ENCODE results near the gene TRIM15.

The TRIM15 gene

GRCh38 chr6:30204116-30204515 lies 40.8 kb downstream of the TRIM15 start:
- ChIA-PET CTCF (interaction anchor here (0.6 to 1.6 kb wide), 7 partner anchors 8 to 1253 kb away, joined by 3 to 12 read pairs (median 3); no protein-coding TSS in a partner anchor), POLR2A (interaction anchor here (1.1 to 1.3 kb wide), 2 partner anchors 9 kb away, joined by 3 to 6 read pairs; partner anchors contain the start of gene TRIM26)
- TF ChIP-seq ATF2 (tag by site-specific recombination; IDR thresholded peaks at IDR 0.05; ENCODE audit: low read depth) = peak; percentile 38; the same call in 1 of the 2 replicates
- TF ChIP-seq, protein P1, sequence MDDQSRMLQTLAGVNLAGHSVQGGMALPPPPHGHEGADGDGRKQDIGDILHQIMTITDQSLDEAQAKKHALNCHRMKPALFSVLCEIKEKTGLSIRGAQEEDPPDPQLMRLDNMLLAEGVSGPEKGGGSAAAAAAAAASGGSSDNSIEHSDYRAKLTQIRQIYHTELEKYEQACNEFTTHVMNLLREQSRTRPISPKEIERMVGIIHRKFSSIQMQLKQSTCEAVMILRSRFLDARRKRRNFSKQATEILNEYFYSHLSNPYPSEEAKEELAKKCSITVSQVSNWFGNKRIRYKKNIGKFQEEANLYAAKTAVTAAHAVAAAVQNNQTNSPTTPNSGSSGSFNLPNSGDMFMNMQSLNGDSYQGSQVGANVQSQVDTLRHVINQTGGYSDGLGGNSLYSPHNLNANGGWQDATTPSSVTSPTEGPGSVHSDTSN (CRISPR knock-in tag; IDR thresholded peaks at IDR 0.05) = no peak
- no peak overlapping the region for H3K27ac ChIP-seq (ENCODE audit: extremely low read depth, low read depth, low read length)
- no peaks in the 10 kb centered on the region for H3K9me3 ChIP-seq (ENCODE audit: control insufficient read depth, insufficient read depth, low read depth, low read length)
- no peak overlapping the region for H3K4me3 ChIP-seq (ENCODE audit: low read depth, low read length)
- peaks cover 23% of the 10 kb centered on the region for H3K4me1 ChIP-seq (ENCODE audit: control insufficient read depth, insufficient read depth, low read length)
- peaks cover 13 to 22% of the 10 kb centered on the region in 2 experiments; a peak in 2 of 3 replicates for H3K36me3 ChIP-seq (ENCODE audit: control insufficient read depth in 2 of 2, insufficient read depth in 1 of 2, low read length in 2 of 2)

DNA sequence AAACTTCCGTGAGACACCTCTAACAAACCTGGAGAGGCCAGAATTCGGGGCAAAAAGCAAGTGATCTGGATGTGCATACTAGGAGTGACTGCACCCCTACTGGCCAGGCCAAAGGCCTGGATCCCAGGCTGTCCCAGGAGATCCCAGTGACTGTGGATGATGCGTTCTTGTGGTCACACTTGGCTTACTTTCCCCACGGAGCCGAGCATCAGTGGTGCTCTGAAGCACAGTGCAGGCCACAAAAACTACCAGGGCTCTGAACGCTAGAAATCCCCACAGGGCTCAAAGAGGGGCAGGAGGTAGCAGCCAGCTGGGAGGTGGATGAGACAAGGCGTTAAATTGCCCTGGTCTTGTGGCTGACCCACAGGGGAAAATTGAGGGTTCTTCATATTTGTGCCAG lies 42.8 kb downstream of the TRIM15 start:
- Histone ChIP-seq H3K36me3 (ENCODE audit: control insufficient read depth in 2 of 2, insufficient read depth in 1 of 2, low read length in 2 of 2) (peaks cover 6 to 7% of the 10 kb centered on the region in 2 experiments; a peak in 2 of 3 replicates), H3K9me3 (ENCODE audit: control insufficient read depth, insufficient read depth, low read depth, low read length) (no peaks in the 10 kb centered on the region), H3K4me1 (ENCODE audit: control insufficient read depth, insufficient read depth, low read length) (peaks cover 34% of the 10 kb centered on the region), H3K27ac (ENCODE audit: extremely low read depth, low read depth, low read length) (no peak overlapping the region), H3K4me3 (ENCODE audit: low read depth, low read length) (no peak overlapping the region)
- POLR2A ChIA-PET = interaction anchor here (1.3 kb wide), 1 partner anchor 104 kb away, joined by 3 read pairs; no protein-coding TSS in a partner anchor
- CTCF ChIA-PET = interaction anchor here (1.0 to 1.4 kb wide), 3 partner anchors 75 to 102 kb away, joined by 3 to 4 read pairs (median 3); no protein-coding TSS in a partner anchor
- TF ChIP-seq ZSCAN16 (tag by site-specific recombination; IDR thresholded peaks at IDR 0.05) (no peak), SP3 (tag by site-specific recombination; IDR thresholded peaks at IDR 0.05) (no peak), GLIS2 (tag by site-specific recombination; IDR thresholded peaks at IDR 0.05) (no peak), ZFP69B (tag by site-specific recombination; IDR thresholded peaks at IDR 0.05) (no peak), ZBTB7A (tag by site-specific recombination; IDR thresholded peaks at IDR 0.05; ENCODE audit: low read depth) (no peak), ZIC2 (tag by site-specific recombination; IDR thresholded peaks at IDR 0.05) (peak; percentile 36), ZNF423 (tag by site-specific recombination; IDR thresholded peaks at IDR 0.05) (no peak)

- H3K36me3 ChIP-seq (ENCODE audit: control insufficient read depth in 2 of 2, insufficient read depth in 1 of 2, low read length in 2 of 2) = peaks cover 6 to 7% of the 10 kb centered on the region in 2 experiments; a peak in 2 of 3 replicates
- peaks cover 43% of the 10 kb centered on the region for H3K4me1 ChIP-seq (ENCODE audit: control insufficient read depth, insufficient read depth, low read length)
- CTCF ChIA-PET = interaction anchor here (1.0 to 2.5 kb wide), 5 partner anchors 13 to 355 kb away, joined by 3 to 14 read pairs (median 3); no protein-coding TSS in a partner anchor
- no peak overlapping the region for H3K27ac ChIP-seq (ENCODE audit: extremely low read depth, low read depth, low read length)
- no peaks in the 10 kb centered on the region for H3K9me3 ChIP-seq (ENCODE audit: control insufficient read depth, insufficient read depth, low read depth, low read length)
- POLR2A ChIA-PET = interaction anchor here (1.3 kb wide), 1 partner anchor 105 kb away, joined by 3 read pairs; no protein-coding TSS in a partner anchor
- TF ChIP-seq SCRT2 (tag by site-specific recombination; IDR thresholded peaks at IDR 0.05) = peak; percentile 89
- TF ChIP-seq PRDM1 (tag by site-specific recombination; IDR thresholded peaks at IDR 0.05) = peak; percentile 68
- TF ChIP-seq ZNF211 (tag by site-specific recombination; IDR thresholded peaks at IDR 0.05; ENCODE audit: low read depth) = no peak
- 0 out of 2 replicates have a peak, but pooled peaks have one; percentile 29 for TF ChIP-seq SCRT1 (tag by site-specific recombination; IDR thresholded peaks at IDR 0.05; ENCODE audit: borderline replicate concordance)
- no peak for TF ChIP-seq ZNF677 (tag by site-specific recombination; IDR thresholded peaks at IDR 0.05)
- no peak overlapping the region for H3K4me3 ChIP-seq (ENCODE audit: low read depth, low read length)
Measured at GRCh38 chr6:30206799-30207618, 43.7 kb downstream of the TRIM15 start.

Data from HEK293 (cell line).